Measurements from ENCODE around the gene PKMYT1. TPM values are rescaled to one million over a fixed set of nuclear protein-coding genes. Genes with fewer than 3 reads are reported as not detected.

PKMYT1 gene
- total RNA-seq, 1 donor from 2014 or later = 21.8 TPM

DNA sequence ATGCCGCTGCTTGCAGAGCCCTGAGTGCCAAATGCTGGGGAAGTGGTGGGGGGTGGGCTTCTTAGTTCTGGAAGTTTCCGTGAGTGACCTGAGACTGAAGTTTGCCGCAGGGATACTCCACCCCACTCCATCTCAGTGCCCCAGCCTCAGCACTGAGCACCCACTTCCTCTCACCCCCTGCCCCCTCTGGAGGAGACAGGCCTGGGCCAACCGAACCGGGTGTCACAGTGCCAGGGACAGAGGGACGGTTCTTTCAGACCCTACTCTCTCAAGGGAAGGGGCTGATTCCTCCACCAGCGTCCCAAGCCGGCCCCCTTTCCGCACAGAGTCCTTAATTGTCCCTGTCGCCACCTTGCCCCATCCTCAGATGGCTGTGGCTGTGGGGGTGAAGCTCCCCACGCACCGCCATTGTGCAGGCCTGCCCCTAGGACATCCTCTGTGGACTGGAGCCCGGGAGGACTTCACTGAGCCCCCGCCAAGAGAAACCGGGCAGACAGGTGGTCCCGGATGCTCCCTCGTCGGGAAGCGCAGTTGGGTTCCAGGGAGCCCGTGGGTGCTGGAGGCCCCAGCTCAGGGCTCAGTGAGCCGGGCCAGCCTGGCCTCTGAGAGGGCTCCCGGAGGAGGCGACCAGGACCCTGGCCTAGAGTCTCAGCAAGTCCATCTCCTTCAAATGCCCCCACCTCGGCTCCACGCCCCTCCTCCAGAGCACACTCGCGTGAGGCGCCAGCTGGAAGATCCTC, 17.7 kb downstream of the PKMYT1 start:
- DNase-seq (ENCODE audit: low spot score in 2 of 2, unreplicated experiment in 2 of 2) = no peak
- peaks cover 29% of the 10 kb centered on the region for H3K27me3 Mint-ChIP-seq (ENCODE audit: low read depth)
- H3K4me3 Mint-ChIP-seq = peak overlapping the region; percentile 48
- H3K27ac Mint-ChIP-seq = peak overlapping the region; percentile 30
- H3K36me3 Mint-ChIP-seq = no peaks in the 10 kb centered on the region
- H3K9me3 Mint-ChIP-seq = no peaks in the 10 kb centered on the region
- H3K4me1 Mint-ChIP-seq = peaks cover 11% of the 10 kb centered on the region
- TF ChIP-seq, protein P1, sequence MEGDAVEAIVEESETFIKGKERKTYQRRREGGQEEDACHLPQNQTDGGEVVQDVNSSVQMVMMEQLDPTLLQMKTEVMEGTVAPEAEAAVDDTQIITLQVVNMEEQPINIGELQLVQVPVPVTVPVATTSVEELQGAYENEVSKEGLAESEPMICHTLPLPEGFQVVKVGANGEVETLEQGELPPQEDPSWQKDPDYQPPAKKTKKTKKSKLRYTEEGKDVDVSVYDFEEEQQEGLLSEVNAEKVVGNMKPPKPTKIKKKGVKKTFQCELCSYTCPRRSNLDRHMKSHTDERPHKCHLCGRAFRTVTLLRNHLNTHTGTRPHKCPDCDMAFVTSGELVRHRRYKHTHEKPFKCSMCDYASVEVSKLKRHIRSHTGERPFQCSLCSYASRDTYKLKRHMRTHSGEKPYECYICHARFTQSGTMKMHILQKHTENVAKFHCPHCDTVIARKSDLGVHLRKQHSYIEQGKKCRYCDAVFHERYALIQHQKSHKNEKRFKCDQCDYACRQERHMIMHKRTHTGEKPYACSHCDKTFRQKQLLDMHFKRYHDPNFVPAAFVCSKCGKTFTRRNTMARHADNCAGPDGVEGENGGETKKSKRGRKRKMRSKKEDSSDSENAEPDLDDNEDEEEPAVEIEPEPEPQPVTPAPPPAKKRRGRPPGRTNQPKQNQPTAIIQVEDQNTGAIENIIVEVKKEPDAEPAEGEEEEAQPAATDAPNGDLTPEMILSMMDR (IDR thresholded peaks at IDR 0.05; ENCODE audit: unreplicated experiment) = no peak

DNA sequence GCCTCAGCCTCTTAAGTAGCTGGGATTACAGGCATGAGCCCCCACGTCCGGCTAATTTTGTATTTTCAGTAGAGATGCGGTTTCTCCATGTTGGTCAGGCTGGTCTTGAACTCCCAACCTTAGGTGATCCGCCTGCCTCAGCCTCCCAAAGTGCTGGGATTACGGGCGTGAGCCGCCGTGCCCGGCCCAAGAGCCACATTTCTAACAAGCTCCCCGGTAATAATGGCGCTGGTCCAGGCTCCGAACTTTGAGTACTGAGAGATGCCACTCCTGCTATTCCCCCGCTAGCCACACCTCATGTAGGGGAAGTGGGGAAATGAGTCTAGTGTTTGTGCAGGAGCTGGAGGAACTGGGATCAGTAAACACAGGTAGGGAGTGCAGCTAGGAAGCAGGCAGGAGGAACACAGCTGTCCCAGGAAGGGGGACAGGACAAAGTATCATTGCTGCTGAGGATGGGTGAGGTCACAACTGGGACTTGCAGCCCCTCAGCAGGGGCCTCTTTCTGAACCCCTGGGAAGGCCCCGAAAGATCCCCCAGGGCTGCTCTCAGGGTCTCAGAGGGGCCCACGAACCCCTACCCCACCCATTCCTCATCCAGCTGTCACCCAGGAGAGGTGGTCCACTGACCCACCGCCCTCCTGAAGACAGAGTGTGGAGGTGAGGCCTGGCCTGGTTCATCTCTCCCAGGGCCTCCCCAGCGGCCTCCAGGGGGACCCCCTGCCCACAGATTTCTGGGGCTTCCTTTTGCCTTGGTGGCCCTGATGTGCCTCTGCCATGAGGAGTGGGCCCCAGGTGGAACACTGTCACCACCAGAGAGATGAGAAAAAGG, 19.8 kb downstream of the PKMYT1 start:
- TF ChIP-seq, protein P1 (IDR thresholded peaks at IDR 0.05; ENCODE audit: unreplicated experiment) = no peak
- no peak for DNase-seq (ENCODE audit: low spot score in 2 of 2, unreplicated experiment in 2 of 2)
- H3K36me3 Mint-ChIP-seq = no peaks in the 10 kb centered on the region
- H3K9me3 Mint-ChIP-seq = no peaks in the 10 kb centered on the region
- peaks cover 20% of the 10 kb centered on the region for H3K4me1 Mint-ChIP-seq
- H3K27me3 Mint-ChIP-seq (ENCODE audit: low read depth) = peaks cover 29% of the 10 kb centered on the region
- no peak overlapping the region for H3K4me3 Mint-ChIP-seq
- H3K27ac Mint-ChIP-seq = peak overlapping the region; percentile 53

DNA sequence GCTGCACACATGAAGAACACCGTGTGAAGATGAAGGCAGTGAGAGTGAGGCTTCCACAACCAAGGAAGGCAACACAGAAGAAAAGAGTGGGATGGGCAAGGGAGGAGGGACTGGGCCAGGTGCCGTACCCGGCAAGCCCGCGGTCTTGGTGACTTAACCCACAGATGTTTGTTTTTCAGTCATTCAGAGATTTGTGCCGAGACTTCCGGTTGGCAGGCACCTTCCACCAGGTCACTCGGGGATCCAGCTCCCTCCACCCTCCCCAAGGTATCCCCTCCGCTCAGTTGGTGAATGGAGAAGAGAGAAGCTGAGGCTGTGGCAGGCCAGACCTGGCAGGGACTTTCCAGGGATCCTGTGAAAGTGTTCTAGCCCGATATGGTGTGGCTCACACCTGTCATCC, 21.0 kb downstream of the PKMYT1 start:
- Mint-ChIP-seq H3K27me3 (ENCODE audit: low read depth) (peaks cover 29% of the 10 kb centered on the region), H3K9me3 (no peaks in the 10 kb centered on the region), H3K27ac (no peak overlapping the region), H3K36me3 (no peaks in the 10 kb centered on the region), H3K4me1 (peaks cover 19% of the 10 kb centered on the region), H3K4me3 (no peak overlapping the region)
- TF ChIP-seq, protein P1 (IDR thresholded peaks at IDR 0.05; ENCODE audit: unreplicated experiment) = no peak
- no peak for DNase-seq (ENCODE audit: low spot score in 2 of 2, unreplicated experiment in 2 of 2)

DNA sequence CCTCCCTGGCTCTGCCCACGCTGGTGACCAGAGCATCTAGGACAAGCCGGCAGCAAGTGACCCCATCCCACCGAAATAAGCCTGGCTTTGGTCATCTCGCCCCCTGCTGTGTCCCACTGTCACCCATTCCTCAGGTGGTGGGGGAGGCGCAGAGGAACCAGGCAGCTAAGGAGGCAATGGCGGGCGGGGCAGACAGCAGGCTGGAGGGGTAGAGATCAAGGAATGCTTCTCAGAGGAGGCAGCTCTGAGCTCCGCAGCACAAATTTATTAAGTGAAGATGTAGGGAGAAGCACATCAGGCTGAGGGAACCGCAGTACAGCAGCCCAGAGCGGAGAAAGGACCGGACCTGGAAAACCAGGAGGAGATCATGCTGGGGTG, 23.7 kb downstream of the PKMYT1 start:
- no peaks in the 10 kb centered on the region for H3K9me3 Mint-ChIP-seq
- H3K36me3 Mint-ChIP-seq = no peaks in the 10 kb centered on the region
- TF ChIP-seq, protein P1 (IDR thresholded peaks at IDR 0.05; ENCODE audit: unreplicated experiment) = no peak
- no peak for DNase-seq (ENCODE audit: low spot score in 2 of 2, unreplicated experiment in 2 of 2)
- peaks cover 11% of the 10 kb centered on the region for H3K27me3 Mint-ChIP-seq (ENCODE audit: low read depth)
- no peak overlapping the region for H3K27ac Mint-ChIP-seq
- H3K4me3 Mint-ChIP-seq = no peak overlapping the region
- H3K4me1 Mint-ChIP-seq = peaks cover 10% of the 10 kb centered on the region

DNA sequence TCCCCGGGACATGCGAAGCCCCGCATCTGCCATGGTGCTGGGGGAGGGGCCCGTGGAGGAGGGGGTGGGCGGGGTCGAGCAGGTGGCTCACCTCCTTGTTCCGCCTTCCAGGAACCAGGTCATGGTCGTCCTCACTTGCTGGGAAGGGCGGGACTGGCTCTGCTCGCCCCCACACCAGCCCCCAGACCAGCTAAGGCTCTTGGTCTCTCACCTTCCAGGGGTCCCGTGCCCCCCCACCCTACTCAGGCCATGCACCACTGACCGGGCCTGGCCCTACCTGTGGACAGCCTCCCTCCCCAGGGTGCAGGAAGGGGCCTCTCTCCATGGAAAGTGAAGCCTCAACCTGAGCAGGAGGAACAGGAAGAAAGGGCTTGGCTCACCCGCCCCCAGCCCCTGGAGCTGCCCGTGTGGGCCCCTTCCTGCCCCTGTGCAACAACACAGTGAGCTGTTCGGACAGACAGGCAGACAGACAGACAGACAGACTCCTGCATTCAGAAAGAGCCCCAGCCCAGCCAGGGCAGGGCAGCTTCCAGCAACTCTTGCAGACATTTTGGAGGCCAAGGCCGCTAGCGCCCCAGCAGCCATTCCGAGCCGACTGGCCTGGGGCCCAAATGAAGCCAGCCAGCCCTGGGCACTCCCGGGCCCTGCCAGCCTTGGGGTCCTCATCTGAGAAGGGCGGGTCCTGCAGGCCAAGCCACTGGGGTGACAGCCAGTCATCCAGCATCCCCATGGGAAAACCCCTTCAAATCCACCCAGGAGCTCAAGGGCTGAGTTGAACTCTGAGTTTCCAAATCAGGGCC, 24.3 kb downstream of the PKMYT1 start:
- Mint-ChIP-seq H3K27me3 (ENCODE audit: low read depth) (peaks cover 11% of the 10 kb centered on the region), H3K9me3 (no peaks in the 10 kb centered on the region), H3K36me3 (no peaks in the 10 kb centered on the region), H3K27ac (no peak overlapping the region), H3K4me1 (peaks cover 10% of the 10 kb centered on the region), H3K4me3 (no peak overlapping the region)
- TF ChIP-seq, protein P1 (IDR thresholded peaks at IDR 0.05; ENCODE audit: unreplicated experiment) = no peak
- no peak for DNase-seq (ENCODE audit: low spot score in 2 of 2, unreplicated experiment in 2 of 2)

Data from mesothelial cell of epicardium (in vitro differentiated cells).